Activated CD4-positive, alpha-beta T cell treated with anti-CD3 and anti-CD28 coated beads for 24 hours (primary cell): ENCODE measurements around the gene KCNT2.

Source experiments
- DNase-seq, 2 donors: peaks; one replicate each; pipeline ENCODE4 v3.0.0-alpha.2; 2020; ENCODE audit warnings: low read depth in 2 of 2

KCNT2 gene

GRCh38 chr1:196400478-196401451 lies 207.5 kb downstream of the KCNT2 start:
- DNase-seq, result no peak

- no peak for DNase-seq
Observed at GRCh38 chr1:196399713-196400112, 208.5 kb downstream of the KCNT2 start.

GRCh38 chr1:196393742-196394141 lies 214.5 kb downstream of the KCNT2 start:
- DNase-seq, result no peak

GRCh38 chr1:196393282-196393681 lies 215.0 kb downstream of the KCNT2 start:
- no peak for DNase-seq

GRCh38 chr1:196387766-196388165 lies 220.5 kb downstream of the KCNT2 start:
- no peak for DNase-seq

GRCh38 chr1:196385109-196385508 lies 223.1 kb downstream of the KCNT2 start:
- DNase-seq, result no peak

- DNase-seq, result no peak
Observed at GRCh38 chr1:196382383-196382782, 225.9 kb downstream of the KCNT2 start.

- DNase-seq, result no peak
Observed at GRCh38 chr1:196381544-196381943, 226.7 kb downstream of the KCNT2 start.

- DNase-seq, result no peak
Observed at GRCh38 chr1:196380316-196380715, 227.9 kb downstream of the KCNT2 start.

GRCh38 chr1:196377811-196378210 lies 230.4 kb downstream of the KCNT2 start:
- DNase-seq, result no peak

GRCh38 chr1:196376630-196377328 lies 231.5 kb downstream of the KCNT2 start:
- DNase-seq, result no peak

GRCh38 chr1:196373798-196374197 lies 234.4 kb downstream of the KCNT2 start:
- no peak for DNase-seq

- no peak for DNase-seq
Observed at GRCh38 chr1:196372896-196373536, 235.2 kb downstream of the KCNT2 start.

GRCh38 chr1:196367838-196368237 lies 240.4 kb downstream of the KCNT2 start:
- DNase-seq, result no peak

GRCh38 chr1:196366817-196367495 lies 241.3 kb downstream of the KCNT2 start:
- no peak for DNase-seq

GRCh38 chr1:196361112-196361714 lies 247.0 kb downstream of the KCNT2 start:
- no peak for DNase-seq

GRCh38 chr1:196357913-196358312 lies 250.3 kb downstream of the KCNT2 start:
- DNase-seq, result no peak

GRCh38 chr1:196355206-196355786 lies 252.9 kb downstream of the KCNT2 start:
- no peak for DNase-seq

GRCh38 chr1:196344453-196344852 lies 263.8 kb downstream of the KCNT2 start:
- no peak for DNase-seq

GRCh38 chr1:196324345-196324744 lies 283.9 kb downstream of the KCNT2 start:
- no peak for DNase-seq

- DNase-seq, result no peak
Observed at GRCh38 chr1:196323869-196324268, 284.4 kb downstream of the KCNT2 start.
